ENCODE results near the gene MGST2. TPM values are rescaled to one million over a fixed set of nuclear protein-coding genes. Genes with fewer than 3 reads are reported as not detected.

MGST2 gene
- total RNA-seq, 2 experiments from 2014 or later: 0.70 to 3.0 TPM

- DNase-seq (no peak), ATAC-seq (ENCODE audit: poor library complexity) (no peak)
- POLR2A ChIA-PET: interaction anchor here (0.7 kb wide), 1 partner anchor 644 kb away, joined by 3 read pairs; no protein-coding TSS in a partner anchor
- no peaks in the 10 kb centered on the region for H3K27me3 ChIP-seq (ENCODE audit: control insufficient read depth in 1 of 2, insufficient read depth in 2 of 2, low read length in 2 of 2)
- no peaks in the 10 kb centered on the region for H3K4me1 ChIP-seq (ENCODE audit: insufficient read depth, low read length)
- CTCF ChIA-PET: no interaction called here
- Mint-ChIP-seq H3K27ac (no peak overlapping the region), H3K9me3 (peaks cover 5% of the 10 kb centered on the region), H3K27me3 (no peaks in the 10 kb centered on the region), H3K36me3 (ENCODE audit: low read depth) (peaks cover 17% of the 10 kb centered on the region), H3K4me3 (no peak overlapping the region), H3K4me1 (ENCODE audit: low read depth) (no peaks in the 10 kb centered on the region)
- peaks cover 0 to 4% of the 10 kb centered on the region in 2 experiments for H3K9me3 ChIP-seq (ENCODE audit: control insufficient read depth in 1 of 2, insufficient read depth in 1 of 2, low read length in 2 of 2)
- H3K27ac ChIP-seq (ENCODE audit: low read depth in 1 of 2, low read length in 2 of 2): no peak overlapping the region
- H3K4me3 ChIP-seq (ENCODE audit: low read length): no peak overlapping the region
- TF ChIP-seq CTCF (IDR thresholded peaks at IDR 0.05): no peak
- peaks cover 3% of the 10 kb centered on the region for H3K36me3 ChIP-seq (ENCODE audit: insufficient read depth, low read length)
- intact Hi-C loops (cut with DNase I, micrococcal nuclease): no loop called here
Observed at GRCh38 chr4:139700568-139700967, 34.9 kb downstream of the MGST2 start.

GRCh38 chr4:139704915-139705485 lies 39.4 kb downstream of the MGST2 start:
- POLR2A ChIA-PET: no interaction called here
- Mint-ChIP-seq H3K27me3 (no peaks in the 10 kb centered on the region), H3K4me1 (ENCODE audit: low read depth) (no peaks in the 10 kb centered on the region), H3K36me3 (ENCODE audit: low read depth) (peaks cover 10% of the 10 kb centered on the region), H3K9me3 (no peaks in the 10 kb centered on the region), H3K4me3 (no peak overlapping the region), H3K27ac (no peak overlapping the region)
- Histone ChIP-seq H3K4me3 (ENCODE audit: low read length) (no peak overlapping the region), H3K27me3 (ENCODE audit: control insufficient read depth in 1 of 2, insufficient read depth in 2 of 2, low read length in 2 of 2) (no peaks in the 10 kb centered on the region), H3K27ac (ENCODE audit: low read depth in 1 of 2, low read length in 2 of 2) (no peak overlapping the region), H3K36me3 (ENCODE audit: insufficient read depth, low read length) (peaks cover 3% of the 10 kb centered on the region), H3K9me3 (ENCODE audit: control insufficient read depth in 1 of 2, insufficient read depth in 1 of 2, low read length in 2 of 2) (no peaks in the 10 kb centered on the region), H3K4me1 (ENCODE audit: insufficient read depth, low read length) (no peaks in the 10 kb centered on the region)
- ATAC-seq (ENCODE audit: poor library complexity) (no peak), DNase-seq (no peak)
- TF ChIP-seq CTCF (IDR thresholded peaks at IDR 0.05): no peak
- intact Hi-C loops (cut with DNase I, micrococcal nuclease): no loop called here
- CTCF ChIA-PET: no interaction called here

- no peaks in the 10 kb centered on the region for H3K27me3 Mint-ChIP-seq
- no peaks in the 10 kb centered on the region for H3K9me3 Mint-ChIP-seq
- H3K36me3 Mint-ChIP-seq (ENCODE audit: low read depth): peaks cover 16% of the 10 kb centered on the region
- Histone ChIP-seq H3K27me3 (ENCODE audit: control insufficient read depth in 1 of 2, insufficient read depth in 2 of 2, low read length in 2 of 2) (no peaks in the 10 kb centered on the region), H3K4me3 (ENCODE audit: low read length) (no peak overlapping the region), H3K9me3 (ENCODE audit: control insufficient read depth in 1 of 2, insufficient read depth in 1 of 2, low read length in 2 of 2) (no peaks in the 10 kb centered on the region), H3K27ac (ENCODE audit: low read depth in 1 of 2, low read length in 2 of 2) (no peak overlapping the region), H3K36me3 (ENCODE audit: insufficient read depth, low read length) (no peaks in the 10 kb centered on the region), H3K4me1 (ENCODE audit: insufficient read depth, low read length) (no peaks in the 10 kb centered on the region)
- DNase-seq (no peak), ATAC-seq (ENCODE audit: poor library complexity) (no peak)
- H3K27ac Mint-ChIP-seq: no peak overlapping the region
- no peaks in the 10 kb centered on the region for H3K4me1 Mint-ChIP-seq (ENCODE audit: low read depth)
- ChIA-PET POLR2A (no interaction called here), CTCF (no interaction called here)
- no peak overlapping the region for H3K4me3 Mint-ChIP-seq
- intact Hi-C loops (cut with DNase I, micrococcal nuclease): no loop called here
- no peak for TF ChIP-seq CTCF (IDR thresholded peaks at IDR 0.05)
Observed at GRCh38 chr4:139709660-139710059, 44.0 kb downstream of the MGST2 start.

Measured in CD4-positive, alpha-beta T cell (primary cell).